GM10248 (cell line): ENCODE data around the gene SPTLC3.

ENCODE experiments used
- CTCF ChIA-PET: fragments of 300-600 bp; sonication (Branson Sonifier 250); formaldehyde crosslinking; extraction: SDS; loops from one replicate; lab custom pipeline; 2021; ENCODE audit warnings: antibody characterized with exemption; lab: Yijun Ruan, JAX
- POLR2A ChIA-PET: fragments of 350-650 bp; sonication (Branson Sonifier 250); formaldehyde crosslinking; extraction: SDS; loops from one replicate; lab custom pipeline; 2020; ENCODE audit warnings: antibody characterized with exemption; lab: Yijun Ruan, JAX
- DNase-seq: peaks from one replicate; pipeline ENCODE4 v3.0.0; 2012; ENCODE audit errors: extremely low spot score
- TF ChIP-seq, protein P1 (sequence below): IDR thresholded peaks from 2 replicates; pipeline ENCODE4 v1.5.1; 2012; ENCODE audit warnings: mild to moderate bottlenecking, low read depth; ENCODE audit errors: extremely low read depth, missing control alignments, control extremely low read depth

SPTLC3 gene

DNA sequence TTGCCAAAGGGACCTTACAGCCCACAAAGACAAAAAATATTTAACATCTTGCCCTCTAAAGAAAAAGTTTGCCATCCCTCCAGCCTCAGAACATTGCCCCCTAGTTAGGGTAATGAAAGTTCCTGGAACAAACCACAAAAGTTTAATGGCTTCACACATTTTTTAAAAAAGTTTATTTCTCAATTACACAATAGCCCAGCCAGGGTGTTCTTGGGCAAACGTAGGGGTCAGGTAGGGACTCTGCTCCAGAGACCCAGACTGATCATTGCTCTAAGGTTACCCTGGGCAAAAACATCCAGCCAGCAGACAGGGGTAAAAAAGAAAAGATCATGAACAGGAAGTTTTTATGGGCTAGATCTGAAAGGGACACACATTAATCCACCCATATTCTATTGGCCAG, 207.8 kb downstream of the SPTLC3 start:
- ChIA-PET POLR2A (no interaction called here), CTCF (no interaction called here)
- TF ChIP-seq, protein P1, sequence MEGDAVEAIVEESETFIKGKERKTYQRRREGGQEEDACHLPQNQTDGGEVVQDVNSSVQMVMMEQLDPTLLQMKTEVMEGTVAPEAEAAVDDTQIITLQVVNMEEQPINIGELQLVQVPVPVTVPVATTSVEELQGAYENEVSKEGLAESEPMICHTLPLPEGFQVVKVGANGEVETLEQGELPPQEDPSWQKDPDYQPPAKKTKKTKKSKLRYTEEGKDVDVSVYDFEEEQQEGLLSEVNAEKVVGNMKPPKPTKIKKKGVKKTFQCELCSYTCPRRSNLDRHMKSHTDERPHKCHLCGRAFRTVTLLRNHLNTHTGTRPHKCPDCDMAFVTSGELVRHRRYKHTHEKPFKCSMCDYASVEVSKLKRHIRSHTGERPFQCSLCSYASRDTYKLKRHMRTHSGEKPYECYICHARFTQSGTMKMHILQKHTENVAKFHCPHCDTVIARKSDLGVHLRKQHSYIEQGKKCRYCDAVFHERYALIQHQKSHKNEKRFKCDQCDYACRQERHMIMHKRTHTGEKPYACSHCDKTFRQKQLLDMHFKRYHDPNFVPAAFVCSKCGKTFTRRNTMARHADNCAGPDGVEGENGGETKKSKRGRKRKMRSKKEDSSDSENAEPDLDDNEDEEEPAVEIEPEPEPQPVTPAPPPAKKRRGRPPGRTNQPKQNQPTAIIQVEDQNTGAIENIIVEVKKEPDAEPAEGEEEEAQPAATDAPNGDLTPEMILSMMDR, result no peak
- no peak for DNase-seq
